ENCODE measurements around the gene CRLF1.
"Not testable (repeated sequence)": the region's sequence is repeated elsewhere in the genome, so short reads cannot be mapped to it uniquely, and the experiment has no call there.

CRLF1 gene

DNA sequence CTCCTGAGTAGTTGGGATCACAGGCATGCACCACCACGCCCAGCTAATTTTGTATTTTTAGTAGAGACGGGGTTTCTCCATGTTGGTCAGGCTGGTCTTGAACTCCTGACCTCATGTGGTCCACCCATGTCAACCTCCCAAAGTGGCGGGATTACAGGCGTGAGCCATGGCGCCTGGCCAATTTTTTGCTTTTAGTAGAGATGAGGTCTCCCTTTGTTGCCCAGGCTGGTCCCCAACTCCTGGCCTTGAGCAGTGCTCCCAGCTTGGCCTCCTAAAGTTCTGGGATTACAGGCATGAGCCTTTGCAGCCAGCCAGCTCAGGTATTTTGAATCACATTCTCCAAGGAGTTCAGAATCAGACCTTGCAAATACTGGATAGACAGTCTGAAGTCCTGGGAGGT lies 13.9 kb downstream of the CRLF1 start:
- not testable (repeated sequence) for DNase-seq (ENCODE audit: low read depth in 2 of 2)

DNA sequence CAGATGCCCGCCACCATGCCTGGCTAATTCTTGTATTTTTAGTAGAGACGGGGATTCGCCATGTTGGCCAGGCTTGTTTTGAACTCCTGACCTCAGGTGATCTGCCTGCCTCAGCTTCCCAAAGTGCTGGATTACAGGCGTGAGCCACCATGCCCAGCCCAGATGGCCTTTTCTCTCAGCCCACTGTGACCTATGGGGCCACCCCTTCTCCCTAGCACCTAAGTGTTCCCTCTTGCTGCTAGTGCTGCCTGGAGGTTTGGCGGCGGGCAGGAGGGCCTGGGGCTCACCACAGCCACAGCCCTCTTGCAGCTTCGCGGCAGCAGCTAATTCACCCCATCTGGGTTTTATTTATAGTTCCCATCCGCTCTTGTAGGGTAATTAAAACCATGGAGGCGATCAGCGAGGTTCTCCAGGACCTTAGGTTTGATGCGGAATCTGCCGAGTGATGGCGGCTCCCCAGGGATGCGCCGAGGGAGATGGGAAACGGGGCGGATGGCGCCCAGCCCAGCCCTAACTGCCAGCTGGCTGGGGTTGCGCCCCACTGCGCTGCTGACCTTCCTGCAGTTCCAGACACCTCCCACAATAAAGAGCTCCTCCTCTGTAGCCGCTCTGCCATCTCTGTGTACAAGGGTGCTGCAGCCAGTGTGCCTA lies 14.7 kb downstream of the CRLF1 start:
- no peak for DNase-seq (ENCODE audit: low read depth in 2 of 2)

DNA sequence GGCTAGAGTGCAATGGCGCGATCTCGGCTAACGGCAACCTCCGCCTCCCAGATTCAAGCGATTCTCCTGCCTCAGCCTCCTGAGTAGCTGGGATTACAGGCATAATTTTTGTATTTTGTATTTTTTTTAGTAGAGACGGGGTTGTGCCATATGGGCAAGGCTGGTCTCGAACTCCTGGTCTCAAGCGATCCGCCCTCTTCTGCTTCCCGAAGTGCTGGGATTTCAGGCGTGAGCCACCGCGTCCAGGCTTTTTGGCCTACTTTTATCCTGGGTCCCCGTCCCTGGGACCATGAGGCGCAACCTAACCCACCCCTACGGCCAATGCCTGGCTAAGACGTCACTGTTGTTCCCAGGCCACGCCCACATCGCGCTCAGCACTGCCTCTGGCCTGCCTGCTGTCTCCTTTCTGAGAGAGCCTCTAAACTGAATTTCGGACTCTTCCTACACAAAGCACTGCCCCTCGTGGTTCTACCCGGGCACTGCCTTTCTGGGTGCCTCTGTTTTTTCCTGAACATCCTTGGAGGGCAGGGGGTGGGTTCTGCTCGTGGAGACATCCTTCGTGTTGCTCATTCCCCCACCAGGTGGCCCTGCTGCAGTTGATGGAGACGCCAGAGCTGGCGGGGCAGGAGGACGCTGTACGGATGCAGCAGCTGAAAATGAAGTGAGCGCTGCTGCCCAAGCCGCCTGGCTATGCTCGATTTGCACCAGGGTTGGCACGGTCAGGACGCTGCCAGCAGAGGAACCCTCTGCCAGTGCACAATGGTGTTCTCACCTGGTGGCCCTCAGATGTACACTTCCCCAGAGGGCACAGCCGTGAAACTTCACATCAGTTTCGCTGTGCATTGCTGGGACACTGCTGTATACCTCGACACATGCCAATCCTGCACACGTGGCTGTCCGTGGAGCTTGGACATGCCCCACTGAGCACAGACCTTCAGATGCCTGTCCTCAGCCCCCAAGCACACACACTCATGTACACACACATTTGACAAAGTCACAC lies 16.0 kb downstream of the CRLF1 start:
- no peak for DNase-seq (ENCODE audit: low read depth in 2 of 2)

DNA sequence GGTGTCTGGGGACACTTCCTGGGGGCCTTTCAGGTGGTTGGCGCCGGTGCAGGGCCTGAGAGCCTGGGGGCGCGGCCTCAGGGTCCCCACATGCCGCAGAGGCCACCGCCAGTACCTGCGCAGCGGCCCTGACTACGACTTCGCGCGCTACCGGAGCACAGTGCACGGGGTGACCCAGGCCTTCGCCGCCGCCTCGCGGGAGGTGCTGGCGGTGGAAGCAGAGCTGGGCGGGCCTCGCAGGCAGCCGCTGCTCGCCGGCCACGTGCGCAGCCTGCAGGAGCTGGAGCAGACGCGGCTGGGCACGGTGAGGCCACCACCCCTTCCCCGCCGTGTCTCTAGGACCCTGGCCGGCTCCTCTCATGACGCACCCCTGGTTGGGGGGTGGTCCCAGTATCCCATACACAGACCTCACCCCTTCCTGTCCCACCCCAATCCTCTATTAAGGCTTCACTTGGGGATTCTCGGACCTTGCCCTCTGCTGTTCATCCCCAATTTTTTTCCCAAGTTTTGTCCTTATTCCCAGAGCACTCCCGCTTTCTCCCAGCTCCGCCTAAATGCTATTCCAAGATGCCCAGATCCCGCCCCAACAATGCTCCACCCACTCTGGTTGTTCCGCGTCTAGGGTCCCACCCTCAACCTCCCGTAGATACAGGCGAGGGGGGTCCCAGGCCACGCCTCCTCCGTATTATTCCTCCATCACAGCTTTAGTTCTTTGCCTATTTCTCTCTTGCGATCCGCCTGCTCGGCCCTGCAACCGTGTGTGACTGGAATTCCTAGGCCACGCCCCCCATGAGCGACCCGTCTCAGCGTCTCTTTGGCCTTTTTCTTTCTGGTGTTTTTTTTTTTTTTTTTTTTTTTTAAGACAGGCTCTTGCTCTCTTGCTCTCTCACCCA lies 17.0 kb downstream of the CRLF1 start:
- DNase-seq (ENCODE audit: low read depth in 2 of 2) = peak; percentile 21 to 59

DNA sequence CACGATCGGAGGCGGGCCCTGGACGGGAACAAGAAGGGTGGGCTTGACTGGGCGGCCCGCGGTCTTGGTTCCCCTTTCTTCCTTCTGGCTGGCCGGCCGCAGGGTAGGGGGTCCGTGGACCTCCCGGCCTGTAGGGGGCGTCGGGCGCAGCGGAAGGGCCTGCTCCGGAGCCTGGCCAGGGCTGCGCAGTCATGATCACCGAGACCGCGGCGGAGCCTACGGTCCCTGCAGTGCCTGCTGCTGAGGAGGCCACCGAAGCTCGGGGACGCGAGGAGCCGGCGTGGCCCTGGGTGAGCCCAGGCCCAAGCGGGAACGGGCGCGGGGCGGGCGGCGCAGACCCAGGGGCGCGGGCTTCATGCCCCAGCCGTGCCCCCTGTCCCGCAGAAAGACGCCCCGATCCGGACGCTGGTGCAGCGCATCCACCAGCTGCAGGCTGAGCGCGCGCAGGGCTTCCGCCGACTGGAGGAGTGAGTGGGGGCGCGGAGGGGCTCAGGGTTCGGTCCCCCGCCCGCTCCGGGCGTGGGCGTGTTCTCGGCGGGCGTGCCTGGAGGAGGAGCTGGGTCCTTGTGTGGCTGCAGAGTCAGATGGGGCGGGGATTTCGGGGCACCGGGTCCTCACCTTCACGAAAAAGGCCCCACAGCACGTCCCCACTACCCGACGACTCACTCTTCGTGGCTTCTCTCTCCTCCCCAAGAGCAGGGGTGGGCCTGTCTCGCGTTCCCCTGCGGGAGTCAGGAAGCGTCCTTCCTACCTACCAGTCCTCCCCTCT lies 17.8 kb downstream of the CRLF1 start, which contains the start of gene REX1BD:
REX1BD (plus strand) TSS at position 188 of the 769 bp plus-strand sequence; CDS start at position 192, 4 bp downstream.
- DNase-seq (ENCODE audit: low read depth in 2 of 2) = peak; percentile 88 to 91

DNA sequence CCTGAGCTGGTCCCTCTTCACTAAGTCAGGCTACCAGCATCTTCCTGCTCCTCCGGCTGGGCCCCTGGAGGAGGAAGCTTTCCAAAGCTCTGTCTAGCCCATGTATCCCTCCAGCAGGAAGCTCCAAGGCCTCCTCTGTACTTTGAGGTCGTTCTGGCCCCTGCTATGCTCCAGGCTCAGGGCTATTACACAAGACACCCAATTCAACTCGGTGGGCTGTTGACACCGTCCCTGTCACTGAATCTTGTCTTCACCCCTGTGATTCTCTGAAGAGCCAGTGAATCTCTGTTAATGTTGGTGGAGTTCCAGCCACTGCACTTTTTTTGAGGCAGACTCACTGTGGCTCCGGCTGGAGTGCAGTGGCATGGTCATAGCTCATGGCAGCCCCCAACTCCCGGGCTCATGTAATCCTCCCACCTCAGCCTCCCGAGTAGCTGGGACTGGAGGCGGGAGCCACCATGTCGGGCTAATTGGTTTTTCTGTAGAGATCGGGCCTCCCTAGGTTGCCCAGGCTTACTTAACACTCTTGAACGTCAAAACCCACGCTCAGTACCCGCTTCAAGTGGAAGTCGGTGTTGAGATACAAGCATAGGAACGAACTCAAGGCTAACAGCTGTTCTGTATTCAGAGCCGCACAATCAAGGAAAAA lies 18.5 kb downstream of the CRLF1 start:
- DNase-seq (ENCODE audit: low read depth in 2 of 2) = no peak

DNA sequence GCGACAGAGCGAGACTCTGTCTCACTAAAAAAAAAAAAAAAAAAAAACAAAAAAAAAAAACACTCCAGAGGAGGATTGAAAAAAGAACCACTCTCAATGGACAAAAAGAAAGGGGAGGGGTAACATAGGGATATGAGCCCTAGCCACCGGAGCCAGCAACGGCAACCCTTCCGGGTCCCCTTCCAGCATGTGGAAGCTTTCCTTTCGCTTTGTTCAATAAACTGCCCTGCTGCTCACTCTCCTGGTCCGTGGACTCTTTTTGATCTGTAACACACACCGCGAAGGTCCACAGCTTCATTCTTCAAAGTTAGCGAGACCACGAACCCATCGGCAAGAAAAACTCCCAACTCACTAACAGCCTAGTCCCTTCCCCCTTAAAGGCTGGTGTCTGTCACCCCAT lies 19.0 kb downstream of the CRLF1 start:
- no peak for DNase-seq (ENCODE audit: low read depth in 2 of 2)

DNA sequence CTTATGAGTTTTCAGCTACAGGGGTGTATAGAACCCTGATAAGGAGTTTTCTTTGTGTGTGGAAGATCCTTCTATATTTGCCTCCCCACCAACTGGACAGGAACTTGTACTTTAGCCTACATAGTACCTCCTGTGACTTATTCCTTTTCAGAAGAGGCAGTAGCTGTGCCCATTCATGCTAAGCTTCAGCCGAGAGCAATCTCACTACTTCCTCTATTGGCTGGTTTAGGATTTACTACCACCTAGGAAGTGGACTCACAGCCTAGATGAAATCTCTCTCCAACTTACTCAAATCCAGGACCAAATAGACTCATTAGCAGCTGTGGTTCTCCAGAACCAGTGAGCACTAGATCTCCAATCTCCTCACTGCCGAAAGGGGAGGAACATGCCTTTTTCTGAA lies 20.3 kb downstream of the CRLF1 start:
- DNase-seq (ENCODE audit: low read depth in 2 of 2) = no peak

DNA sequence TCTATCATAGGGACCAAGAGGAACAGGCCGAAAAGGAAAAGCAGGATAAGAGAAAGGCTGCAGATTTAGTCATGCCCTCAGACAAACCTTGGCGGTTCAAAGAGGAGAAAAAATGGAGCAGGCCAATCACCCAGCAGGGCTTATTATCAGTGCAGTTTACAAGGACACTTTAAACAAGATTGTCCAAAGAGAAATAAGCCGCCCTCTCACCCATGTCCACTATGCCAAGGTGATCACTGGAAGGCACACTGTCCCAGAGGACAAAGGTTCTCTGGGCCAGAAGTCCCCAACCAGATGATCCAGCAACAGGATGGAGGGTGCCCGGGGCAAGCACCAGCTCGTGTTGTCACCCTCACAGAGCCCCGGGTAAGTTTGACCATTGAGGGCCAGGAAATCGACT lies 26.3 kb downstream of the CRLF1 start:
- no peak for DNase-seq (ENCODE audit: low read depth in 2 of 2)

DNA sequence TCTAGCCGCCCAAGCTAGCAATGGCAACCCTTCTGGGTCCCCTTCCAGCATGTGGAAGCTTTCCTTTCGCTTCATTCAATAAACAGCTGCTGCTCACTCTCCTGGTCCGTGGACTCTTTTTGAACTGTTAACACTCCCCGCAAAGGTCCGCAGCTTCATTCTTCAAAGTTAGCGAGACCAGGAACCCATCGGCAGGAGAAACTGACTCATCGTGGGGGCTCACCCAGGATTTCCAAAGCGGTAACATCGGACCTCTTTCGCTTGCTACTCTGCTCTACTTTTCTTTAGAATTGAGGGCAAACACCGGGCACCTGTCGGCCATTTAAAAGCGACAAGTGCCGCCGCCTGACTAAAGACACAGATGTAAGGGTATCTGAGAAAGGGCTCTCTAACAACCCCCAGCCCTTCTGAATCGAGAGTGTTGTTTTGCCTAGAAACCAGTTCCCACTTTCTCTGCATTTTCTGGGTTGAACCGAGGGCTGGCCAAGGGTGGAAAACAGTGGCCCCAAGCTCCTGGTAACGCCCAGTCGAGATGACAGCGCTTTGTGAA lies 29.2 kb downstream of the CRLF1 start:
- no peak for DNase-seq (ENCODE audit: low read depth in 2 of 2)

DNA sequence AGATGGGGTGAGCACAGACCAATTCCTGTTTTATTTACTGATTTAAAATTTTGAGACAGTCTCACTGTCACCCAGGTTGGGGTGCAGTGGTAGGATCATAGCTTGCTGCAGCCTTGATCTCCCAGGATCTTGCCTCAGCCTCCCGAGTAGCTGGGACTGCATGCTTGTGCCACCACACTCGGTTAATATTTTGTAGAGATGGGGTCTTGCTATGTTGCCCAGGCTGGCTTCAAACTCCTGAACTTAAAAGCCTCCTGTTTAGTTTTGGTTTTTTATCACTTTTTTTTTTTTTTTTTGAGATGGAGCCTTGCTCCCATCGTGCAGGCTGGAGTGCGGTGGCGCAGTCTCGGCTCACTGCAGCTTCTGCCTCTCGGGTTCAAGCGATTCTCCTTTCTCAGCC lies 30.2 kb downstream of the CRLF1 start:
- DNase-seq (ENCODE audit: low read depth in 2 of 2) = no peak

DNA sequence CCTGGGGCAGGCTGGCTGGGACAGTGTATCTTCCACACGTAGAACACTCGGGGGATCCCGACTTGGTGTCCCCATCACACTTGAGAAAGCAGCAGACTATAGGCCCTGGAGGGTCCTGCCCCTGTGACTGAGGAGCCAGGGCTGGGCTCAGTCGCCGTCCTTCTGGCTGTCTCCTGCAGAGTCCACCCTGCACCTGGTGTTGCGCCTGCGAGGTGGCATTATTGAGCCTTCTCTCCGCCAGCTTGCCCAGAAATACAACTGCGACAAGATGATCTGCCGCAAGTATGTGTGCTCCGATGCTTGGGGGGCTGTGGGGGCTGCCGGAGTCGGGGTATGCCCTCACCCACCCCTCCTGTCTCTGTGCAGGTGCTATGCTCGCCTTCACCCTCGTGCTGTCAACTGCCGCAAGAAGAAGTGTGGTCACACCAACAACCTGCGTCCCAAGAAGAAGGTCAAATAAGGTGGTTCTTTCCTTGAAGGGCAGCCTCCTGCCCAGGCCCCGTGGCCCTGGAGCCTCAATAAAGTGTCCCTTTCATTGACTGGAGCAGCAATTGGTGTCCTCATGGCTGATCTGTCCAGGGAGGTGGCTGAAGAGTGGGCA lies 31.8 kb downstream of the CRLF1 start:
- no peak for DNase-seq (ENCODE audit: low read depth in 2 of 2)

DNA sequence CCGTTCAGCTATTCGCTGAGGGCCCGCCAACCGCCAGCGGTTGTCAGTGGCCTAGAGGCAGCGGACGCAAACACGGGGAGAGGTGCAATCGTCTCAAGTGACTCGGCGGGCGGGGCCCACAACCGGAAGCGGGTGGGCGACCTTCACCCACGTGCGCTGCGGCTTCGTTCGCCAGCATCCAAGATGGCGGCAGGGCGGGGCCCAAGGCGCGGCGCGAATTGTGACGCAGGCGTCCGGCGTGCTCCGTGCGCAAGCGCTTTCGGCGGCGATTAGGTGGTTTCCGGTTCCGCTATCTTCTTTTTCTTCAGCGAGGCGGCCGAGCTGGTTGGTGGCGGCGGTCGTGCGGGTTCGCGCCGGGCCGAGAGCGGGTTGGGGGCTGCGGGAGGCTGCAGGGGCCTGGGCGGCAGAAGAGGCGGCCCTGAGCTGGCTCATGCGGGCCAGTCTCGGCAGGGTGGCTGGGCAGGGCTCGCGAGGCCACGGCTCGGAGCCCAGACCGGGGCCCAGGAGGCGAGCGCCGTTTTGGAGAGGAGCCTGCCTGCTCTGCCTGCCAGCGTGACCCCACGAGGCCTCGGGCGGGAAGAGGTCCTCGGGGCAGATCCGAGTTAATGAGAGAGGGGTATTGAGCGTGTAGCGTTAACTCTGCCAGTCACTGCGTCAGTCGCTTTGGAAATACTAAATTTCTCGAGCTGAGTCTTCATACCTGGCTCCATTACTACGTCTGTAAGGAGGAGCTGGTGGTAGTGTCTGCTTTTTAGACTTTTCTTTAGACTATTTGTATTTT lies 34.8 kb downstream of the CRLF1 start, which contains the start of gene UBA52:
UBA52 (plus strand) TSS at position 294 of the 781 bp plus-strand sequence. CDS start 1,444 bp downstream, outside the sequence.
- peak; percentile 97 to 99 for DNase-seq (ENCODE audit: low read depth in 2 of 2)

DNA sequence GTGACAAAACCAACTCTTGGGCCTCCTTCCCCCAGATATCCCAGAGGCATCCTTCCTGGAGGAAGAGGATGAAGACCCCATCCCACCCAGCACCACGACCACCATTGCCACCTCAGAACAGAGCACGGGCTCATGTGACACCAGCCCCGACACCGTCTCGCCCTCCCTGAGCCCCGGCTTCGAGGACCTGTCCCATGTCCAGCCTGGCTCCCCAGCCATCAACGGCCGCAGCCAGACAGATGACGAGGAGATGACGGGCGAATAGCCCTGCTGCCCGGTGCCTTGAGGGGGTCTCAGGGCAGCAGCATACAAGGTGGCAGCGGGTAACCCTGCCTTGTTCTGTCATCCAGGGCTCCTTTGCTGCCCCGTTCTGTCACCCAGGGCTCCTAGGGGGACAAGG lies 38.2 kb downstream of the CRLF1 start:
- no peak for DNase-seq (ENCODE audit: low read depth in 2 of 2)

DNA sequence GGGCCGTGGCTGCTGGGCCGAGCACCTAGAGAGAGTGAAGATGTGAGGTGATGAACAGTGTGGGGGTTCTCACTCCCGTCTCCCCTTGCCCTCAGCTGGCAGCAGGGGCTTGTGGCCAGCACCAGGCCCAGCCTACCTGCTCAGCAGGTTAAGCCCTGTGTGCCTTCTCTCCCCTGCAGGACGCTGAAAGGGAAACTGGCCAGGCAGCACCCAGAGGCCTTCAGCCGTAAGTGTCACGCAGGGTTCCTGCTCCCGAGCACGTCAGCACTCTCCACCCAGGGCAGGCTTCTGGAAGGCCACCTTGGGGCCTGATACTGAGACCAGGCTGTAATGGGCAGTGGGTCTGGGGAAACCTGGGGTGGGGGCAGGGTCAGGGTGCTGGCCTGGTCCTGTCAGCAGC lies 39.6 kb downstream of the CRLF1 start:
- DNase-seq (ENCODE audit: low read depth in 2 of 2) = no peak

DNA sequence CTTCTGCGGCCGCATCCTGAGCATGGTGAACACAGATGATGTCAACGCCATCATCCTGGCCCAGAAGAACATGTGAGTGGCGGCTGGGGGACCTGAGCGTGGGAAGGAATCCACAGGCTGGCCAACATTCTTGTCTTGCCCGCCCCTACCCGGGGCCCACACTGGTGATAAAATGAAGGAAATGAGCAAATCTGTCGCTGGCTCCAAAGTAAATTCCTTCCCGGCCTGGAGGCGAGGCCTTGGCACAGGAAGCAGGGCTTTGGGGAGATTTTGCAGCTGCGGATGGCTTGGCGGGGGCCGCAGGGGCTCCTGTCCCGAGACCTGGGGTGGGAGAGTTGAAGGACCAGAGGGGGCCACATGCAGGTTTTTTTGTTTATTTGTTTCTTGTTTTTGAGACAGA lies 44.5 kb downstream of the CRLF1 start:
- DNase-seq (ENCODE audit: low read depth in 2 of 2) = no peak

DNA sequence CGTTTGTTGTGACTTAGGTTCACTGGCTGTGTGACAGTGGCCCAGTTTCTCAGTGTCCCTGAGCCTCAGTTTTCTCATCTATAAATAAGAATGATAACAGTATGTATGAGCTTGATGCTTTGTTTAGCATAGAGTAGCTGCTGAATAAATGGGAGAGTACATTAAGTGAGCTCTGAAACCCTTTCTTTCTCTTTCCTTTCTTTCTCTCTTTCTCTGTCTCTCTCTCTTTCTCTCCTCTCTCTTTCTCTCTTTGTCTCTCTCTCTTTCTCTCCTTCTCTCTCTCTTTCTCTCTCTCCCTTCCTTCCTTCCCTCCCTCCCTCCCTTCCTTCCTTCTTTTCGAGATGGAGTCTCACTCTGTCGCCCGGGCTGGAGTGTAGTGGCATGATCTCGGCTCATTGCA lies 46.9 kb downstream of the CRLF1 start:
- no peak for DNase-seq (ENCODE audit: low read depth in 2 of 2)

DNA sequence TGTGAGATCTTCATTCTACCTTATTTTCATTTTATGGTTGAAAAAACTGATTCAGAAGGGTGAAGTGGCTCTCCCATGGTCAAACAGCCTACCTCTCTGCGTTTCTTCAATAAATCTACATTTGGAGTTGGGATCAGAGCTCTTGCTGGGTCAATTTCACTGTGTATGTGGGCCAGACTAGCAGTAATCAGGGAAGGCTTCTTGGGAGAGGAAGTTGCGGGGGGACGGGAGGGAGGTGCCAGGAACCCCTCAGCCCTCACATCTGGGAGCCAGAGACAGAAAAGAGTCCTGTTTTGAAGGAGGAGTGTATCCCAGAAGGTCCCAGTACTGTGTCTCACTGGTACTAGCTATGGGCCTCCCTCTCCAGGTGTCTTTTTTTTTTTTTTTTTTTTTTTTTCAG lies 48.0 kb downstream of the CRLF1 start:
- DNase-seq (ENCODE audit: low read depth in 2 of 2) = no peak

DNA sequence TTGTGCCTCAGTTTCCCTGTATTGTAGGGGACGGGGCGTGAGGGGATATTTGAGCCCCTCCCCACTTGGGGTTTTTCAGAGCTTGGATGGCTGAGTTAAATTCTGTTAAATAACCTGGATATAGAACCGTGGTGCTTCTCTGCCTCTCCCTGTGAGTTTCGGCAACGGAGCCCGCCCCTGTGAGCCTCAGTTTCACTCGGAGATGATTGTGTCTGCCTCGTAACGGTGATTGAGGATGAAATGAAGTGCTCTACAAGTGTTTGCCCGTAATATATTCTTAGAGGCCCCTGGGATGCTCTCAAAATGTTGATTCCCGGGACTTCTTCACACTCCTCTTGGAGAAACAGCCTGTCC lies 48.4 kb downstream of the CRLF1 start:
- DNase-seq (ENCODE audit: low read depth in 2 of 2) = no peak
